Sigmoid colon (tissue), 4 donors: ENCODE results near the gene TPX2.

ENCODE experiments used
- EP300 ChIP-seq, 4 donors: sonication (generic); formaldehyde crosslinking; IDR thresholded peaks; one replicate each; pipeline ENCODE4 v1.6.1; 2017; ENCODE audit warnings: antibody characterized with exemption in 4 of 4
- POLR2A ChIP-seq, 2 donors: fragments of 450-650 bp; IDR thresholded peaks; one replicate each; pipeline ENCODE4 v1.6.1; 2016; ENCODE audit warnings: antibody characterized with exemption in 2 of 2, mild to moderate bottlenecking in 2 of 2, moderate library complexity in 2 of 2
- POLR2AphosphoS5 ChIP-seq, 4 donors: sonication (generic); formaldehyde crosslinking; IDR thresholded peaks; one replicate each; pipeline ENCODE4 v1.6.1; 2017; ENCODE audit warnings: antibody characterized with exemption in 4 of 4
- TF ChIP-seq, protein P1 (sequence below), 4 experiments: fragments of 450-650 bp in 3 of 4; fragments of 200-600 bp in 1 of 4; IDR thresholded peaks; one replicate each; pipeline ENCODE4 v1.5.1; 2016 to 2019; ENCODE audit warnings: antibody characterized with exemption in 4 of 4, mild to moderate bottlenecking in 3 of 4, moderate library complexity in 2 of 4

DNA sequence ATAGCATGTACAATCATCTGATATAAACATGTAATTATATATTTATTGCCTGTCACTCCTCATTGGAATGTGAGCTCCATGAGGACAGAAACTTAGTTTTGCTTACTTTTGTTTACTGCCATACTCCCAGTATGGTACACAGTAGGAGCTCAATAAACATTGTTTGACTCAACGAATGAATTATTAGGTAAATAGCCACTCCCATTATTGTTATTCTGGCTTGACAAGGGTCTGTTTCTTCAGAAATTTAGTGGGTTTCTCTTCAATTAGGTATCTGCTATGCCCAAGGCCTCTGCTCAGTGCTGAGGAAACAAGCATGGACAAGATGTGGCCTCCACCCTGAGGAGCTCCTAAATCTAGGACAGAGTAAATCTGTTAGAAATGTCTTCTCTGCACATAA is 22.7 kb upstream of the TPX2 start:
- TF ChIP-seq, protein P1, sequence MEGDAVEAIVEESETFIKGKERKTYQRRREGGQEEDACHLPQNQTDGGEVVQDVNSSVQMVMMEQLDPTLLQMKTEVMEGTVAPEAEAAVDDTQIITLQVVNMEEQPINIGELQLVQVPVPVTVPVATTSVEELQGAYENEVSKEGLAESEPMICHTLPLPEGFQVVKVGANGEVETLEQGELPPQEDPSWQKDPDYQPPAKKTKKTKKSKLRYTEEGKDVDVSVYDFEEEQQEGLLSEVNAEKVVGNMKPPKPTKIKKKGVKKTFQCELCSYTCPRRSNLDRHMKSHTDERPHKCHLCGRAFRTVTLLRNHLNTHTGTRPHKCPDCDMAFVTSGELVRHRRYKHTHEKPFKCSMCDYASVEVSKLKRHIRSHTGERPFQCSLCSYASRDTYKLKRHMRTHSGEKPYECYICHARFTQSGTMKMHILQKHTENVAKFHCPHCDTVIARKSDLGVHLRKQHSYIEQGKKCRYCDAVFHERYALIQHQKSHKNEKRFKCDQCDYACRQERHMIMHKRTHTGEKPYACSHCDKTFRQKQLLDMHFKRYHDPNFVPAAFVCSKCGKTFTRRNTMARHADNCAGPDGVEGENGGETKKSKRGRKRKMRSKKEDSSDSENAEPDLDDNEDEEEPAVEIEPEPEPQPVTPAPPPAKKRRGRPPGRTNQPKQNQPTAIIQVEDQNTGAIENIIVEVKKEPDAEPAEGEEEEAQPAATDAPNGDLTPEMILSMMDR (IDR thresholded peaks at IDR 0.05): no peak
- TF ChIP-seq POLR2A (IDR thresholded peaks at IDR 0.05): no peak
- TF ChIP-seq POLR2AphosphoS5 (IDR thresholded peaks at IDR 0.05): no peak
- TF ChIP-seq EP300 (IDR thresholded peaks at IDR 0.05): no peak
